ENCODE results near the gene MYO18B. TPM values are rescaled to one million over a fixed set of nuclear protein-coding genes. Genes with fewer than 3 reads are reported as not detected.

MYO18B gene
- total RNA-seq, 6 experiments from 2014 or later = 0.04 to 0.56 (median 0.07) TPM; not detected in 1

GRCh38 chr22:25750569-25751173 lies 8.7 kb downstream of the MYO18B start:
- ATAC-seq = no peak
- no peaks in the 10 kb centered on the region for H3K4me1 ChIP-seq
- no peak overlapping the region for H3K27ac ChIP-seq
- H3K36me3 ChIP-seq = no peaks in the 10 kb centered on the region
- no peak for DNase-seq
- no peaks in the 10 kb centered on the region for H3K9me3 ChIP-seq
- no peak overlapping the region for H3K4me3 ChIP-seq
- H3K27me3 ChIP-seq = no peaks in the 10 kb centered on the region
- intact Hi-C loops (cut with DNase I) = no loop called here
- TF ChIP-seq CTCF (IDR thresholded peaks at IDR 0.05) (no peak), POLR2A (IDR thresholded peaks at IDR 0.05) (no peak)
- WGBS (ENCODE audit: insufficient coverage, low coverage, low lambda C conversion rate, missing lambda C conversion rate) = 57% methylated on average over 6 of the region's 6 CpGs

- 56% methylated on average over 2 of the region's 4 CpGs for WGBS (ENCODE audit: insufficient coverage, low coverage, low lambda C conversion rate, missing lambda C conversion rate)
- intact Hi-C loops (cut with DNase I) = no loop called here
- ATAC-seq (no peak), DNase-seq (no peak)
- Histone ChIP-seq H3K27me3 (no peaks in the 10 kb centered on the region), H3K4me1 (no peaks in the 10 kb centered on the region), H3K27ac (no peak overlapping the region), H3K4me3 (no peak overlapping the region), H3K36me3 (no peaks in the 10 kb centered on the region), H3K9me3 (no peaks in the 10 kb centered on the region)
- TF ChIP-seq CTCF (IDR thresholded peaks at IDR 0.05) (no peak), POLR2A (IDR thresholded peaks at IDR 0.05) (no peak)
Measured at GRCh38 chr22:25751174-25751581, 9.2 kb downstream of the MYO18B start.

GRCh38 chr22:25752615-25753214 lies 10.7 kb downstream of the MYO18B start:
- Histone ChIP-seq H3K27ac (no peak overlapping the region), H3K36me3 (no peaks in the 10 kb centered on the region), H3K9me3 (no peaks in the 10 kb centered on the region), H3K4me1 (no peaks in the 10 kb centered on the region), H3K4me3 (no peak overlapping the region), H3K27me3 (no peaks in the 10 kb centered on the region)
- ATAC-seq (no peak), DNase-seq (no peak)
- TF ChIP-seq CTCF (IDR thresholded peaks at IDR 0.05) (no peak), POLR2A (IDR thresholded peaks at IDR 0.05) (no peak)
- intact Hi-C loops (cut with DNase I) = no loop called here
- WGBS (ENCODE audit: insufficient coverage, low coverage, low lambda C conversion rate, missing lambda C conversion rate) = no CpG with 5 or more reads among the region's 48 CpGs

- Histone ChIP-seq H3K9me3 (no peaks in the 10 kb centered on the region), H3K27me3 (no peaks in the 10 kb centered on the region), H3K36me3 (no peaks in the 10 kb centered on the region), H3K27ac (no peak overlapping the region), H3K4me1 (no peaks in the 10 kb centered on the region), H3K4me3 (no peak overlapping the region)
- 87% methylated on average over 6 of the region's 14 CpGs for WGBS (ENCODE audit: insufficient coverage, low coverage, low lambda C conversion rate, missing lambda C conversion rate)
- no peak for TF ChIP-seq CTCF (IDR thresholded peaks at IDR 0.05)
- TF ChIP-seq POLR2A (IDR thresholded peaks at IDR 0.05) = no peak
- ATAC-seq (no peak), DNase-seq (no peak)
- intact Hi-C loops (cut with DNase I) = no loop called here
Measured at GRCh38 chr22:25753252-25753651, 11.3 kb downstream of the MYO18B start.

Measured in right lobe of liver (tissue), 6 donors.